GM13977 (cell line): Measurements from ENCODE around the gene EZH1.

Experiments
- DNase-seq: peaks from one replicate; pipeline ENCODE4 v3.0.0; 2012; ENCODE audit warnings: low spot score
- in situ Hi-C: fragments of 300-500 bp; cut with MboI; formaldehyde crosslinking; loops from one replicate; pipeline ENCODE4 v1.12.0; 2022; ENCODE audit warnings: low sequenced_read_pairs, low pct_unique_long_range_greater_than_20kb, mixed read lengths, inconsistent platforms; ENCODE audit not compliant: unreplicated experiment
- TF ChIP-seq, protein P1 (sequence below): IDR thresholded peaks from 2 replicates; pipeline ENCODE4 v1.5.1; 2012; ENCODE audit warnings: mild to moderate bottlenecking, control low read depth; ENCODE audit not compliant: insufficient read depth; ENCODE audit errors: extremely low read depth, missing control alignments

The EZH1 gene

DNA sequence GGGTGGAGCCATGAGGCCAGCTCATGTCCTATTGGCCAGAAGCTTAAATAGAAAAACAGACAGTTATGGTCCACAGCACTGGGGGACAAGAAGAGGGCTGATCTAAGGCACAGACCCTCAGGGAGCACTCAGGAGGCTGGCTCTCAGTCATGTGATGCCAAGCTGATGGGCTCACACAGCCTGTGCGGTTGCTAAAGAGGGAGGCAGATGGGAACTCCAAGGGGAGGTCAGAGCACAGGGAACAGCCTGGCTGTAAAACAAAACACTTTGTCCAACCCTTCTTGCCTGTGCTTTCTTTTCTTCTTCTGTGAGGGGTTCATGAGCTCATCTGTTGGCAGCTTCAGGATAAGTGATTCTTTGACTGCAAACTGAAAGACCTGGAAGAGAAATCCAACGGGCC, 35.3 kb downstream of the EZH1 start:
- TF ChIP-seq, protein P1, sequence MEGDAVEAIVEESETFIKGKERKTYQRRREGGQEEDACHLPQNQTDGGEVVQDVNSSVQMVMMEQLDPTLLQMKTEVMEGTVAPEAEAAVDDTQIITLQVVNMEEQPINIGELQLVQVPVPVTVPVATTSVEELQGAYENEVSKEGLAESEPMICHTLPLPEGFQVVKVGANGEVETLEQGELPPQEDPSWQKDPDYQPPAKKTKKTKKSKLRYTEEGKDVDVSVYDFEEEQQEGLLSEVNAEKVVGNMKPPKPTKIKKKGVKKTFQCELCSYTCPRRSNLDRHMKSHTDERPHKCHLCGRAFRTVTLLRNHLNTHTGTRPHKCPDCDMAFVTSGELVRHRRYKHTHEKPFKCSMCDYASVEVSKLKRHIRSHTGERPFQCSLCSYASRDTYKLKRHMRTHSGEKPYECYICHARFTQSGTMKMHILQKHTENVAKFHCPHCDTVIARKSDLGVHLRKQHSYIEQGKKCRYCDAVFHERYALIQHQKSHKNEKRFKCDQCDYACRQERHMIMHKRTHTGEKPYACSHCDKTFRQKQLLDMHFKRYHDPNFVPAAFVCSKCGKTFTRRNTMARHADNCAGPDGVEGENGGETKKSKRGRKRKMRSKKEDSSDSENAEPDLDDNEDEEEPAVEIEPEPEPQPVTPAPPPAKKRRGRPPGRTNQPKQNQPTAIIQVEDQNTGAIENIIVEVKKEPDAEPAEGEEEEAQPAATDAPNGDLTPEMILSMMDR, result no peak
- DNase-seq, result no peak
- in situ Hi-C loops, result no loop called here

DNA sequence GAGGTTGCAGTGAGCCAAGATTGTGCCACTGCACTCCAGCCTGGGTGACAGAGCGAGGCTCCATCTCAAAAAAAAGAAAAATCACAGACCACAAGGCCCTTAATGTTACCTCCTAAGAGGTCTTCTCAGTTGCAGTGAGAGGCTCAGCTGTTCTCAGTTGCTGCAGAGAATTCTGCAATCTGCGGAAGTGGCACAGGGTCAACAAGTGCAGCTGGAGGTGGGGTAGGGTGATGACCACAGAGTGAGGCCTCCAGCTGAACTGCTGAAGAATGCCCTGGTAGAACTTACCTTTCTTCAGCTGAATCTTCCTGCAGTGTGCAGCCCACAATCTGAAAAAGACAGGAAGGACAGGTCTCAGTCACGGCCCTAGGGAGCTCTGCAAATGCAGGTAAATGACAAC, 36.3 kb downstream of the EZH1 start:
- no peak for DNase-seq
- TF ChIP-seq, protein P1, result no peak
- in situ Hi-C loops, result no loop called here

DNA sequence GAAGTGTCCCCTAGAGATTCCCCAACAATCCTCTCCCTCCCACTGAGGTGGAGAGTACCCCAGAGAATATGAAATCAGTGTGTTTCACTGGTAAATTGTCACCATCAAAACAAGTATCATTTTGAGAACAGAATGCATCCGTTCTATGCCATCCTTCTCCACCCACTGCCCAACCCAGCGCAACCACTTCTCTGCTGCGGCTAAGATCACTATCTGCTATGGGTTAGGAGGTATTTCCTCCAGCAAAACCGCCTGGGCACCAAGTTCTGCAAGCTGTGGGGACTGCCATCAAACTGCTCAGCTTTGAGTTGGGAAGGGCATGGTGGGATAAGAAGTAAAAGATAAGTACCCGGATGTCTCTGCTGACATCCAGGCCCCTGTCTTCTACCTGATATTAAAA, 38.1 kb downstream of the EZH1 start:
- in situ Hi-C loops, result no loop called here
- TF ChIP-seq, protein P1, result no peak
- no peak for DNase-seq

DNA sequence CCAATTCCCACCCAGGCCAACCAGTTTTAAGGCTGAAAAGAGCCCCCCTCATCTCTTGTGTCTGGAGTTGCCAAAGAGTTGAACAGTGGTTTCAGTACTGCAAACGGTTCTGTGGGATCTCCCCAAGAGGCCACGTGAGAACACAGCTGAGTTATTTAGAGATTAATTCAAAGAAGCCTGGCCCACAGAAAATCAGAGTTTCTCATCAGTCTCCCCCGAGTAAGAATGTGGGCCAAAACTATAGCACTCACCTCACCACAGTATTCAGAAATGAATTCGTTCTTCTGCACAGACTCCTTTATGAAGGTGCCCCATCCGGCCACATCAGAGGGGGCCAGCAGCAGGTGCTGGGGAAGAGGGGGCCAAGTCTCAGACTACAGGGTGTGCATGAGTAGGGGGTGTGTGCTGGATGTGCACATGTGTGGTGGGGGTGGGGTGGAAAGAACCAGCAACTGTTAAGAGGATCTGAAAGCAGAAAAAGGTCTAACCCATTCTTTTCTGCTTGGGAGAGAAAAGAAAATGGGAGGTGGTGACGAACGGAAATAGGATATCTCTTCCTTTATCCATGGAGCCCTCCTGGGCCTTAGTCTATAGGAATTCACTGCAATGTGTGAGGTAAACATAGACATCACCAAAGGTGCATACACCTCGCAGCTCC, 39.9 kb downstream of the EZH1 start:
- DNase-seq, result peak; percentile 83
- TF ChIP-seq, protein P1, result no peak
- in situ Hi-C loops, result no loop called here

DNA sequence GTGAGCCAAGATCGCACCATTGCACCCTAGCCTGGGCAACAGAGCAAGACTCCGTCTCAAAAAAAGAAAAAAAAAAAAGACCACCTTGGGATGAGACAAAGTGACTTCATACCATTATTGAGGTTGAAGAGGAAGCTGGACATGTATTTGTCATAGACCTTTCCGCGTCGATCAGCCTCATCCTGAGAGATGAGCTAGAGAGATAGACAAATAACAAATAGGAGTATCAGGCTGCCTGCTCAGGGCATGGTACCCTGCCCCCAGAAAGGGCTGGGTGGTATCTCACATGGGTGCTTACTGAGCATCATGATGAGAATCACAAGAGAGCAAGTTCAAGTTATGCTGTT, 40.4 kb downstream of the EZH1 start:
- TF ChIP-seq, protein P1, result no peak
- no peak for DNase-seq
- in situ Hi-C loops, result no loop called here

DNA sequence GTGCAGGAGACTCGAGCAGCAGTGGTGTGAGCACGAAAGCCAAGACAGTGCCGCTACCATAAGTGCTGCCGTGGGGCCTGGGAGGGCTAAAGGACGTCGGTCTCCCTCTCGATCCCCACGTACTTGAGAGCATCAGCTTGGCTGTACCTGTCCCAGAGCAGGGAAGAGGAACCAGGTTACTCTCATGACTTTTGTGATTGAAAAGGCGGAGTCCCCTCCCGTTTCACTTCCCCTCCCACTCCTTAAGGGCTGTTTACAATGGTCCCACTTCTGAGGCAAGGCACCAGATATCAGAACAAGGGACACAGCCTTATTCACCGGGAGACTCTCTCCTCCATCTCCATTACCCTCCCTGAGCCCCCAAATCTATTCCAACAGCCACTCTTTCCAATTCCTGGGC, 42.4 kb downstream of the EZH1 start:
- DNase-seq, result peak; percentile 31
- in situ Hi-C loops, result no loop called here
- TF ChIP-seq, protein P1, result no peak
